WTC11 (cell line): ENCODE results near the gene RFPL3.

Source experiments
- CTCF ChIP-seq: fragments of 200-600 bp; IDR thresholded peaks from 2 replicates; pipeline ENCODE4 v1.8.0; 2022; ENCODE audit warnings: antibody characterized with exemption
- MAX ChIP-seq: sonication (generic); formaldehyde crosslinking; IDR thresholded peaks from 2 replicates; pipeline ENCODE4 v1.8.0; 2022; ENCODE audit warnings: mild to moderate bottlenecking, missing genetic modification reagents
- SP1 ChIP-seq: sonication (generic); formaldehyde crosslinking; conservative IDR thresholded peaks from 2 replicates; pipeline ENCODE4 v1.8.1; 2022; ENCODE audit warnings: missing genetic modification reagents
- TEAD4 ChIP-seq: sonication (generic); formaldehyde crosslinking; IDR thresholded peaks from 2 replicates; pipeline ENCODE4 v1.8.0; 2022; ENCODE audit warnings: mild to moderate bottlenecking, missing genetic modification reagents

GRCh38 chr22:32338757-32339156 lies 18.9 kb upstream of the RFPL3 start:
- TF ChIP-seq MAX (no peak), CTCF (no peak), SP1 (CRISPR knock-in tag) (no peak), TEAD4 (CRISPR knock-in tag) (no peak)
